MM.1S (cell line): ENCODE results near the gene APOM.

Experiments
- DNase-seq: peaks from one replicate; pipeline ENCODE4 v3.0.0-alpha.2; 2015
- H2AFZ ChIP-seq: fragments of 300-600 bp; sonication (generic); 2 replicates; pipeline ENCODE4 v1.6.0; 2016; ENCODE audit warnings: antibody characterized with exemption, low read length
- H3F3A ChIP-seq: fragments of 300-600 bp; sonication (generic); 2 replicates; pipeline ENCODE4 v1.6.1; 2016; ENCODE audit warnings: mild to moderate bottlenecking, antibody characterized with exemption, low read length, moderate library complexity, mixed read lengths; ENCODE audit not compliant: insufficient read depth
- H3K27ac ChIP-seq: fragments of 300-600 bp; sonication (generic); 2 replicates; pipeline ENCODE4 v1.5.1; 2016; ENCODE audit warnings: mild to moderate bottlenecking, low read length
- H3K27me3 ChIP-seq: fragments of 300-600 bp; sonication (generic); replicated peaks from 2 replicates; pipeline ENCODE4 v1.6.0; 2016; ENCODE audit warnings: low read length; ENCODE audit not compliant: insufficient read depth
- H3K36me3 ChIP-seq: fragments of 300-600 bp; sonication (generic); replicated peaks from 2 replicates; pipeline ENCODE4 v1.6.1; 2016; ENCODE audit warnings: mild to moderate bottlenecking, low read length, mixed read lengths; ENCODE audit not compliant: insufficient read depth
- H3K4me1 ChIP-seq: fragments of 300-600 bp; sonication (generic); 2 replicates; pipeline ENCODE4 v1.6.1; 2016; ENCODE audit warnings: low read length, mixed read lengths
- H3K4me2 ChIP-seq: fragments of 300-600 bp; sonication (generic); 2 replicates; pipeline ENCODE4 v1.6.0; 2016; ENCODE audit warnings: low read depth, low read length
- H3K4me3 ChIP-seq: fragments of 300-600 bp; sonication (generic); 2 replicates; pipeline ENCODE4 v1.5.1; 2016; ENCODE audit warnings: low read length, mixed read lengths
- H3K79me2 ChIP-seq: fragments of 300-600 bp; sonication (generic); 2 replicates; pipeline ENCODE4 v1.6.1; 2016; ENCODE audit warnings: mixed run types, low read length, mixed read lengths
- H3K9ac ChIP-seq: fragments of 300-600 bp; sonication (generic); 2 replicates; pipeline ENCODE4 v1.6.1; 2016; ENCODE audit warnings: low read length, mixed read lengths
- H3K9me2 ChIP-seq: fragments of 300-600 bp; sonication (generic); replicated peaks from 2 replicates; pipeline ENCODE4 v1.6.1; 2016; ENCODE audit warnings: mild to moderate bottlenecking, low read length, mixed read lengths; ENCODE audit not compliant: insufficient read depth
- H3K9me3 ChIP-seq: fragments of 300-600 bp; sonication (generic); replicated peaks from 2 replicates; pipeline ENCODE4 v1.6.1; 2016; ENCODE audit warnings: mild to moderate bottlenecking, low read length, mixed read lengths; ENCODE audit not compliant: insufficient read depth
- H4K20me1 ChIP-seq: fragments of 300-600 bp; sonication (generic); 2 replicates; pipeline ENCODE4 v1.6.1; 2016; ENCODE audit warnings: mild to moderate bottlenecking, low read length, moderate library complexity, mixed read lengths; ENCODE audit not compliant: insufficient read depth
- CTCF ChIP-seq: fragments of 300-600 bp; sonication (generic); IDR thresholded peaks from 2 replicates; pipeline ENCODE4 v1.5.1; 2016; ENCODE audit warnings: antibody characterized with exemption, low read length, mixed read lengths
- EZH2 ChIP-seq: fragments of 300-600 bp; sonication (generic); optimal IDR thresholded peaks from 2 replicates; pipeline ENCODE3; 2017; ENCODE audit warnings: low read depth, mild to moderate bottlenecking, antibody characterized with exemption, low read length, mixed read lengths
- EZH2phosphoT487 ChIP-seq: fragments of 300-600 bp; sonication (generic); IDR thresholded peaks from 2 replicates; pipeline ENCODE4 v1.6.1; 2018; ENCODE audit warnings: antibody characterized with exemption, low read length

The APOM gene

GRCh38 chr6:31661262-31662123 is 5.8 kb downstream of the APOM start:
- Histone ChIP-seq H4K20me1 (no peaks in the 10 kb centered on the region), H3K9me3 (no peaks in the 10 kb centered on the region), H3K4me1 (peaks cover 36% of the 10 kb centered on the region), H3K4me2 (peak overlapping the region; percentile 94), H3K27me3 (no peaks in the 10 kb centered on the region), H3K9ac (peak overlapping the region; percentile 78; the same call in 1 of the 2 replicates), H3K9me2 (no peaks in the 10 kb centered on the region), H3K27ac (peak overlapping the region; percentile 54; the same call in 1 of the 2 replicates), H3K79me2 (peaks cover 65% of the 10 kb centered on the region), H2AFZ (peak overlapping the region; percentile 18; the same call in 1 of the 2 replicates), H3F3A (peaks cover 20% of the 10 kb centered on the region), H3K4me3 (peak overlapping the region; percentile 87), H3K36me3 (no peaks in the 10 kb centered on the region)
- TF ChIP-seq EZH2, result no peak
- TF ChIP-seq EZH2phosphoT487, result no peak
- TF ChIP-seq CTCF, result no peak; the same call in 1 of the 2 replicates
- no peak for DNase-seq

- no peak overlapping the region for H3K9ac ChIP-seq
Measured at GRCh38 chr6:31662124-31662723, 6.5 kb downstream of the APOM start.

More at GRCh38 chr6:31662124-31662723, 6.5 kb downstream of the APOM start:
- no peak for DNase-seq
- Histone ChIP-seq H3K4me1 (peaks cover 40% of the 10 kb centered on the region), H4K20me1 (no peaks in the 10 kb centered on the region), H3K4me3 (no peak overlapping the region), H3F3A (peaks cover 20% of the 10 kb centered on the region), H3K36me3 (no peaks in the 10 kb centered on the region), H2AFZ (no peak overlapping the region), H3K27ac (no peak overlapping the region; the same call in 1 of the 2 replicates), H3K27me3 (no peaks in the 10 kb centered on the region), H3K79me2 (peaks cover 72% of the 10 kb centered on the region), H3K9me2 (no peaks in the 10 kb centered on the region), H3K4me2 (no peak overlapping the region), H3K9me3 (no peaks in the 10 kb centered on the region)
- TF ChIP-seq CTCF (no peak), EZH2phosphoT487 (no peak), EZH2 (no peak)
